IPS-18a (cell line): Measurements from ENCODE around the gene KCNAB2.

Experiments used
- H3K27ac ChIP-seq: one replicate; pipeline ENCODE4 v1.5.1; 2013; ENCODE audit warnings: low read length
- H3K27me3 ChIP-seq: one replicate; pipeline ENCODE4 v1.6.1; 2013; ENCODE audit warnings: mild to moderate bottlenecking, low read length; ENCODE audit not compliant: control insufficient read depth, insufficient read depth
- H3K36me3 ChIP-seq: one replicate; pipeline ENCODE4 v1.6.1; 2013; ENCODE audit warnings: low read depth, low read length; ENCODE audit not compliant: control insufficient read depth
- H3K4me1 ChIP-seq: one replicate; pipeline ENCODE4 v1.6.1; 2013; ENCODE audit warnings: low read depth, low read length; ENCODE audit not compliant: control insufficient read depth
- H3K4me3 ChIP-seq: one replicate; pipeline ENCODE4 v1.5.1; 2013; ENCODE audit warnings: low read length
- H3K9ac ChIP-seq: one replicate; pipeline ENCODE4 v1.6.1; 2013; ENCODE audit warnings: mild to moderate bottlenecking, low read length, moderate library complexity
- H3K9me3 ChIP-seq: one replicate; pipeline ENCODE4 v1.6.1; 2013; ENCODE audit warnings: low read depth, low read length; ENCODE audit not compliant: control insufficient read depth

KCNAB2 gene

GRCh38 chr1:6121021-6121421 lies 75.3 kb downstream of the KCNAB2 start:
- H3K4me1 ChIP-seq, result no peaks in the 10 kb centered on the region
- H3K9ac ChIP-seq, result no peak overlapping the region
- no peaks in the 10 kb centered on the region for H3K27me3 ChIP-seq
- no peak overlapping the region for H3K27ac ChIP-seq
- no peak overlapping the region for H3K4me3 ChIP-seq
- H3K9me3 ChIP-seq, result no peaks in the 10 kb centered on the region
- no peaks in the 10 kb centered on the region for H3K36me3 ChIP-seq

GRCh38 chr1:6121651-6122370 lies 76.1 kb downstream of the KCNAB2 start:
- H3K9ac ChIP-seq, result no peak overlapping the region
- no peak overlapping the region for H3K27ac ChIP-seq

DNA sequence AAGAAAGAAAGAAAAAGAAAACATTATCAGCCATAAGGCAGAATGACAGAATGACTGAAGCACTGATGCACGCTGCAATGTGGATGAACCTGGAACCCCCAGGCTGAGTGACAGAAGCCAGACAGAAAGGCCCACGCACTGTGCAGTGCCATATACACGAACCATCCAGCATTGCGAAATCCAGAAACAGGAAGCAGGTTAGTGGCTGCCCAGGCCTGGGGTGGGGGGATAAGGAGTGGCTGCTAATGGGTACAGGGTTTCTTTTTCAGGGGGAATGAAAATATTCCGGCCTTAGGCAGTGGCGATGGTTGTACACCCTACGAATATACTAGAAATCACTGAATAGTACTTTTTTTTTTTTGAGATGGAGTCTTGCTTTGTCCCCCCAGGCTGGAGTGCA lies 77.4 kb downstream of the KCNAB2 start:
- Histone ChIP-seq H3K27me3 (peaks cover 13% of the 10 kb centered on the region), H3K9me3 (no peaks in the 10 kb centered on the region), H3K9ac (no peak overlapping the region), H3K4me3 (no peak overlapping the region), H3K4me1 (no peaks in the 10 kb centered on the region), H3K36me3 (no peaks in the 10 kb centered on the region), H3K27ac (no peak overlapping the region)

More at GRCh38 chr1:6121651-6122370, 76.1 kb downstream of the KCNAB2 start:
- Histone ChIP-seq H3K4me1 (no peaks in the 10 kb centered on the region), H3K36me3 (no peaks in the 10 kb centered on the region), H3K27me3 (peaks cover 4% of the 10 kb centered on the region), H3K4me3 (no peak overlapping the region), H3K9me3 (no peaks in the 10 kb centered on the region)

GRCh38 chr1:6123816-6124215 lies 78.1 kb downstream of the KCNAB2 start:
- Histone ChIP-seq H3K4me3 (no peak overlapping the region), H3K27me3 (peaks cover 19% of the 10 kb centered on the region), H3K36me3 (no peaks in the 10 kb centered on the region), H3K9me3 (no peaks in the 10 kb centered on the region), H3K4me1 (no peaks in the 10 kb centered on the region), H3K9ac (no peak overlapping the region), H3K27ac (no peak overlapping the region)

GRCh38 chr1:6124341-6124740 lies 78.7 kb downstream of the KCNAB2 start:
- H3K4me1 ChIP-seq, result no peaks in the 10 kb centered on the region

DNA sequence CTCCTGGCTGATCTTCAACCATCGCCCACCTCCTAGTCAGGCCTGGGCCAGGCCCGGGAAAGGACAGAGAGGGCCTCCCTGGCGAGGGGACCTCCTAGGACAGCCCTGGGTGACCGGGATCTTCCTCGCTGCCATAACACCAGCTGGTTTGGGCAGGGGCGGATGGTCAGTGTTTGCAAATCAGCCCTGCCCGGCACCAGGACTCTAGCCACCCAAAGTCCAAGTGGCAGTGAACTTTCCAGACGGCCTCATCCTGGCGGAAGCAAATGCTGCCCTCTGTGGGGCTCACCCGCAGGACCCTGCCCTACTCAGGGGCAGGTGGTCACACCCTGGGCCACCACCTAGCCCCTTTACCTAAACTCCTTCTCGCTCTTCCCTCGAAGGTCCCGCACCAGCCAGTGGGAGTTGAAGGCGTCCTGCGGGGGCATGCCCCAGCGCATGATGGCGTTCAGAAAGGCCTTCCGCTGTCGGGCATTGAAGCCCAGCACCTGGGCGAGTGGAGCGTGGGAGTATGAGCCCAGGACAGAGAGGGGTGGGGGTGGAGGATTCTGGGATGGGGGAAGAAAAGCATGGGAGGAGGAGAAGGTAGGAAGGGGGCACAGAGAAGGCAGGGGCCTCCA lies 79.2 kb downstream of the KCNAB2 start:
- no peaks in the 10 kb centered on the region for H3K4me1 ChIP-seq
- no peaks in the 10 kb centered on the region for H3K9me3 ChIP-seq
- no peaks in the 10 kb centered on the region for H3K36me3 ChIP-seq
- no peak overlapping the region for H3K27ac ChIP-seq
- H3K27me3 ChIP-seq, result peaks cover 19% of the 10 kb centered on the region
- H3K4me3 ChIP-seq, result no peak overlapping the region
- H3K9ac ChIP-seq, result no peak overlapping the region

More at GRCh38 chr1:6124341-6124740, 78.7 kb downstream of the KCNAB2 start:
- H3K27ac ChIP-seq, result no peak overlapping the region
- H3K27me3 ChIP-seq, result peaks cover 19% of the 10 kb centered on the region
- H3K9me3 ChIP-seq, result no peaks in the 10 kb centered on the region
- no peak overlapping the region for H3K4me3 ChIP-seq
- H3K9ac ChIP-seq, result no peak overlapping the region
- H3K36me3 ChIP-seq, result no peaks in the 10 kb centered on the region

DNA sequence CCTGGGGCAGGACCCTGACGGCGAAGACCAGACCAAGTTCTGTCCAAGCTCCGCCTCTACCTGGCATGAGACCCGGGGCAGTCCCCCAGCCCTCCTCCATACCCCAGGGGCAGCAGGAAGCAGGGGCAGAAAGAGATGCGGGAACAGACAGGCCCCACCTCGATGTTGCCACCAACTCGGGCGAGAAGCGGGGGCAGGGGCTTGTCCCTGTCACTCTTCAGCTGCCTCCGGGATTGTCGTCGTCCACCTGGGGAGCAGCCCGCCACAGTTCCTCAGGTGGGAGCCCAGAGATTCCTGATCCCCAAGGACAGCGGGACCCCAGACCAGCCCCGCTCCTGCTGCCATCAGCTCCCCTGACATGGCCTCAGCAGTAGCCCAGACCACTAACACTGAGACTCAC lies 79.7 kb downstream of the KCNAB2 start:
- H3K4me1 ChIP-seq, result no peaks in the 10 kb centered on the region
- H3K27ac ChIP-seq, result no peak overlapping the region
- H3K27me3 ChIP-seq, result peaks cover 19% of the 10 kb centered on the region

DNA sequence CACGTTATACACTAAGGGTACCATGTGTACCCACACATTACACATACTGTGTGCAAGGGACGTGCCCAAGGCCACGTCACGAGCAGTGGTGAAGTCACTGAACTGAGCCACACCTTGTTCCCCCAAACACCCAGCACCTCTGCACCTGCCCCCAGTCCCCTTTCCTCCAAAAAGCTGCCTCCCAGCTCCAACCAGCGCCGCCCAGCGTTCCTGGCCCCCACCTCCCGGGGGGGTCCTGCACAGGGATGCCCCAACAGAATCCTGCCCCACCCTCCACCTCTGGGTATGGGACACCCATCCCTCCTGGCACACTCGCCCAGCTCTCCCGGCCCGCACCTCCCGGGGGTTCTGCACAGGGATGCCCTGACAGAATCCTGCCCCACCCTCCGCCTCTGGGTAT lies 80.3 kb downstream of the KCNAB2 start:
- Histone ChIP-seq H3K9me3 (no peaks in the 10 kb centered on the region), H3K4me3 (no peak overlapping the region), H3K4me1 (no peaks in the 10 kb centered on the region), H3K9ac (no peak overlapping the region), H3K36me3 (no peaks in the 10 kb centered on the region), H3K27me3 (peaks cover 19% of the 10 kb centered on the region), H3K27ac (no peak overlapping the region)

More for the DNA sequence above, 79.7 kb downstream of the KCNAB2 start:
- no peaks in the 10 kb centered on the region for H3K36me3 ChIP-seq
- H3K4me3 ChIP-seq, result no peak overlapping the region
- H3K9me3 ChIP-seq, result no peaks in the 10 kb centered on the region
- H3K9ac ChIP-seq, result no peak overlapping the region

- Histone ChIP-seq H3K36me3 (no peaks in the 10 kb centered on the region), H3K27me3 (peaks cover 19% of the 10 kb centered on the region), H3K4me1 (no peaks in the 10 kb centered on the region), H3K9me3 (no peaks in the 10 kb centered on the region), H3K27ac (no peak overlapping the region), H3K9ac (no peak overlapping the region), H3K4me3 (no peak overlapping the region)
Measured at GRCh38 chr1:6126521-6127067, 80.9 kb downstream of the KCNAB2 start.

DNA sequence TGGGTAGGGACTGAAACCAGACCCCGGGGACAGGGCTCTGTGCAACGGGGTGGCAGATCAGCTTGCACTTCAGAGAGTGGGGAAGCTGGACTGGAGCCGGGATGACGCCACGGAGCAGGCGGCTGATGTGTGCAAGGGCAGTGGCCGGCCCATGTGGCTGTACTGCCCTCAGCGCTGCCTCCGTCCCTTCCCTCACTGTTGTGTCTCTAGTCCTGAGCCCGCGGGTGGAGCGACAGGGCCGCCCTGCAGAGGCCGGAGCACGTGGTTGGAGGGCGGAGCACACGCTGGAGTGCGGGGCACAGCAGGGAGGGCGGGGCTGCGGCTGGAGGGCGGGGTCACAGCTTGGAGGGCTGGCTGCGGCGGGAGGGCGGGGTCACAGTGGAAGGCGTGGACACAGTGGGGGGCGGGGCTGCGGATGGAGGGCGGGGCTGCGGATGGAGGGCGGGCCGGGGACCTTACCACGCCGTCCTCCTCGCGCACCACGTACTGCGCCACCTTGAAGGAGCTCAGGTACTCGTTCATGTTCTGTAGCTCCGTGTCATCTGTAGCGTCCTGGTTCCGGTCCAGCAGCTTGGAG lies 82.0 kb downstream of the KCNAB2 start:
- no peaks in the 10 kb centered on the region for H3K9me3 ChIP-seq
- H3K27ac ChIP-seq, result no peak overlapping the region
- H3K4me3 ChIP-seq, result peak overlapping the region; percentile 30
- H3K4me1 ChIP-seq, result no peaks in the 10 kb centered on the region
- H3K9ac ChIP-seq, result no peak overlapping the region
- peaks cover 19% of the 10 kb centered on the region for H3K27me3 ChIP-seq
- no peaks in the 10 kb centered on the region for H3K36me3 ChIP-seq

- H3K9ac ChIP-seq, result no peak overlapping the region
- H3K9me3 ChIP-seq, result no peaks in the 10 kb centered on the region
- H3K36me3 ChIP-seq, result no peaks in the 10 kb centered on the region
- H3K27ac ChIP-seq, result no peak overlapping the region
- peaks cover 19% of the 10 kb centered on the region for H3K27me3 ChIP-seq
- peak overlapping the region; percentile 30 for H3K4me3 ChIP-seq
- no peaks in the 10 kb centered on the region for H3K4me1 ChIP-seq
Measured at GRCh38 chr1:6128276-6129081, 82.8 kb downstream of the KCNAB2 start.
